SK-N-SH (cell line): ENCODE data around the gene ACOT9. TPM values are rescaled to one million over a fixed set of nuclear protein-coding genes. Genes with fewer than 3 reads are reported as not detected.

Source experiments
- CTCF ChIA-PET: fragments of 300-600, 350-600 bp; formaldehyde crosslinking; extraction: SDS; loops from one replicate; lab custom pipeline; 2021; lab: Yijun Ruan, JAX
- POLR2A ChIA-PET: fragments of 350-600 bp; sonication (Branson Sonifier 250); formaldehyde crosslinking; extraction: SDS; loops from one replicate; lab custom pipeline; 2020; ENCODE audit warnings: antibody characterized with exemption, inconsistent platforms; lab: Yijun Ruan, JAX
- DNase-seq: peaks from one replicate; pipeline ENCODE4 v3.0.0; 2012
- H2AFZ ChIP-seq: fragments of 200-600 bp; sonication (generic); 2 replicates; pipeline ENCODE4 v1.8.1; 2016; ENCODE audit warnings: antibody characterized with exemption, mild to moderate bottlenecking, low read depth
- H3F3A ChIP-seq: fragments of 200-600 bp; sonication (generic); replicated peaks from 2 replicates; pipeline ENCODE3; 2016; ENCODE audit warnings: antibody characterized with exemption, mild to moderate bottlenecking; ENCODE audit not compliant: insufficient read depth
- H3K27ac ChIP-seq, 2 experiments: fragments of 200-500 bp in 1 of 2; fragments of 200-600 bp in 1 of 2; sonication (Bioruptor generic) in 1 of 2; sonication (generic), shearing (Covaris generic) in 1 of 2; 2 replicates each; pipeline versions ENCODE4 v1.5.1 to v1.6.1; 2014 to 2016; ENCODE audit warnings: low read depth in 2 of 2, inconsistent platforms in 1 of 2, low read length in 1 of 2, mild to moderate bottlenecking in 1 of 2, mixed read lengths in 1 of 2
- H3K27me3 ChIP-seq: fragments of 200-600 bp; sonication (generic), shearing (Covaris generic); 2 replicates; pipeline ENCODE4 v1.6.1; 2016; ENCODE audit warnings: mixed run types; ENCODE audit not compliant: insufficient read depth
- H3K36me3 ChIP-seq, 2 experiments: fragments of 200-500 bp in 1 of 2; fragments of 200-600 bp in 1 of 2; sonication (Bioruptor generic) in 1 of 2; sonication (generic) in 1 of 2; replicated peaks in 1 of 2; 2 replicates each; pipeline versions ENCODE3 to v1.5.1; 2014 to 2016; ENCODE audit warnings: low read length in 1 of 2, mild to moderate bottlenecking in 1 of 2; ENCODE audit not compliant: insufficient read depth in 2 of 2, control insufficient read depth in 1 of 2
- H3K4me1 ChIP-seq, 2 experiments: fragments of 200-500 bp in 1 of 2; fragments of 200-600 bp in 1 of 2; sonication (Bioruptor generic) in 1 of 2; sonication (generic), shearing (Covaris generic) in 1 of 2; 2 replicates each; pipeline versions ENCODE4 v1.5.1 to v1.6.1; 2014 to 2016; ENCODE audit warnings: low read depth in 1 of 2, low read length in 1 of 2, mixed run types in 1 of 2; ENCODE audit not compliant: insufficient read depth in 2 of 2, control insufficient read depth in 1 of 2
- H3K4me2 ChIP-seq: fragments of 200-600 bp; sonication (generic), shearing (Covaris generic); 2 replicates; pipeline ENCODE4 v1.6.1; 2017; ENCODE audit warnings: mixed run types
- H3K4me3 ChIP-seq, 2 experiments: fragments of 200-500 bp in 1 of 2; fragments of 200-600 bp in 1 of 2; sonication (Bioruptor generic) in 1 of 2; sonication (generic), shearing (Covaris generic) in 1 of 2; 2 replicates each; pipeline versions ENCODE4 v1.5.1 to v1.8.1; 2014 to 2016; ENCODE audit warnings: low read depth in 2 of 2, inconsistent platforms in 1 of 2, low read length in 1 of 2, mild to moderate bottlenecking in 1 of 2, mixed read lengths in 1 of 2, moderate library complexity in 1 of 2
- H3K79me2 ChIP-seq: fragments of 200-600 bp; sonication (generic); 2 replicates; pipeline ENCODE4 v1.8.1; 2017; ENCODE audit warnings: mild to moderate bottlenecking; ENCODE audit not compliant: insufficient read depth
- H3K9ac ChIP-seq: fragments of 200-600 bp; sonication (generic); 2 replicates; pipeline ENCODE4 v1.6.1; 2017; ENCODE audit warnings: mixed run types
- H3K9me2 ChIP-seq: fragments of 200-600 bp; sonication (generic); 2 replicates; pipeline ENCODE4 v1.6.1; 2017; ENCODE audit warnings: mixed run types
- H3K9me3 ChIP-seq: fragments of 200-600 bp; sonication (generic); 2 replicates; pipeline ENCODE4 v1.6.1; 2017; ENCODE audit warnings: mixed run types, mild to moderate bottlenecking, moderate library complexity
- H4K20me1 ChIP-seq: fragments of 200-600 bp; sonication (generic); 2 replicates; pipeline ENCODE4 v1.6.1; 2017; ENCODE audit warnings: mild to moderate bottlenecking, mixed run types; ENCODE audit not compliant: insufficient read depth
- CHD2 ChIP-seq: fragments of 150-350 bp; IDR thresholded peaks from 2 replicates; pipeline ENCODE4 v1.6.1; 2018; ENCODE audit warnings: low read length; ENCODE audit not compliant: partially characterized antibody
- ELF1 ChIP-seq: IDR thresholded peaks from 2 replicates; pipeline ENCODE4 v1.4.0; 2012
- EP300 ChIP-seq, 2 experiments: IDR thresholded peaks; 2 replicates each; pipeline versions ENCODE4 v1.4.0 to v1.6.1; 2012; ENCODE audit warnings: borderline replicate concordance in 1 of 2, low read depth in 1 of 2, low read length in 1 of 2
- FOSL2 ChIP-seq: IDR thresholded peaks from 2 replicates; pipeline ENCODE4 v1.4.0; 2012; ENCODE audit warnings: low read depth, mild to moderate bottlenecking, moderate library complexity, borderline replicate concordance
- FOXM1 ChIP-seq: IDR thresholded peaks from 2 replicates; pipeline ENCODE4 v1.4.0; 2012; ENCODE audit warnings: low read depth, mild to moderate bottlenecking
- GABPA ChIP-seq: IDR thresholded peaks from 2 replicates; pipeline ENCODE4 v1.4.0; 2012; ENCODE audit warnings: low read depth, mild to moderate bottlenecking
- IRF3 ChIP-seq: fragments of 150-350 bp; IDR thresholded peaks from 2 replicates; pipeline ENCODE4 v1.6.1; 2016; ENCODE audit warnings: mild to moderate bottlenecking, low read depth, low read length
- POLR2AphosphoS5 ChIP-seq: IDR thresholded peaks from 2 replicates; pipeline ENCODE4 v1.6.1; 2012; ENCODE audit warnings: low read depth, low read length
- REST ChIP-seq: IDR thresholded peaks from 2 replicates; pipeline ENCODE4 v1.6.1; 2012; ENCODE audit warnings: mild to moderate bottlenecking, low read depth, low read length, moderate library complexity
- RFX5 ChIP-seq: IDR thresholded peaks from 2 replicates; pipeline ENCODE4 v1.6.1; 2012; ENCODE audit warnings: mild to moderate bottlenecking, improper control_type of control experiment, low read length
- RXRA ChIP-seq: IDR thresholded peaks from 2 replicates; pipeline ENCODE4 v1.4.0; 2012; ENCODE audit warnings: low read depth, mild to moderate bottlenecking, borderline replicate concordance
- SIN3A ChIP-seq: IDR thresholded peaks from 2 replicates; pipeline ENCODE4 v1.6.1; 2012; ENCODE audit warnings: low read depth, mild to moderate bottlenecking, low read length, moderate library complexity, borderline replicate concordance
- SMC3 ChIP-seq: IDR thresholded peaks from 2 replicates; pipeline ENCODE4 v1.6.1; 2012; ENCODE audit warnings: low read depth, low read length, improper control_type of control experiment
- TEAD4 ChIP-seq: IDR thresholded peaks from 2 replicates; pipeline ENCODE4 v1.4.0; 2012; ENCODE audit warnings: mild to moderate bottlenecking, borderline replicate concordance; ENCODE audit not compliant: insufficient read depth
- USF1 ChIP-seq: IDR thresholded peaks from 2 replicates; pipeline ENCODE4 v1.4.0; 2012; ENCODE audit warnings: low read depth, borderline replicate concordance
- YY1 ChIP-seq: IDR thresholded peaks from 2 replicates; pipeline ENCODE4 v1.4.0; 2012; ENCODE audit warnings: low read depth, mild to moderate bottlenecking
- WGBS: methylation state at CpG from one replicate; pipeline ENCODE4 v1.1.6; 2017; ENCODE audit warnings: low lambda C conversion rate; 5-methylcytosine and 5-hydroxymethylcytosine counted together
- polyA plus RNA-seq, 3 experiments: library from polyadenylated mRNA; depleted of rRNA; stranded (reverse); fragments of >200 nt; gene quantifications; 2 replicates each; pipeline ENCODE4 v1.2.3, GENCODE V29; 2012
- TF ChIP-seq, protein P1 (sequence below): IDR thresholded peaks from 2 replicates; pipeline ENCODE4 v1.4.0; 2012; ENCODE audit warnings: low read depth, borderline replicate concordance
- TF ChIP-seq, protein P2 (sequence below): IDR thresholded peaks from 2 replicates; pipeline ENCODE4 v1.4.0; 2012; ENCODE audit warnings: low read depth
- TF ChIP-seq, protein P3 (sequence below): IDR thresholded peaks from 2 replicates; pipeline ENCODE4; 2012

ACOT9 gene
- polyA plus RNA-seq, 1 of the 3 experiments (the other 2 are of a cell fraction): 23.7 TPM

DNA sequence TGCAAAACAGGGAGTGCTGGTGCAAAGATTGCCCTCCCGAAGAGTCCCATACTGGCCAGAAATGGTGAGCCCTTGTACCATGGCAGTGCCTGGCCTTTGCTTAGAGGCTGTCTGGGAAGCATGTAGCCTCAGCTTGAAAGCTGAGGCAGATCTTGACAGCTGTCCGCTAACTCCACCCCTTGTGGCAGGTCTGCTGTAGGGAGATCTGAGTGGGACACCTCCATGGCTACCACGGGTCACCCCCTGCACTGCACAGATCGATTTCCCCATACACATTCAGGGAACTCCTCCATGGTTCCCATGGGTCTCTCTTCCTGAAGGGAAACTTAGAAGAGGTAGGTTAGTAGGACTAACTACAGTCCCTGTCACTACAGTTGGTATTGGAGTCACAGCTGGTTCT lies 6.1 kb upstream of the ACOT9 start:
- no peak overlapping the region for H3K27ac ChIP-seq
- no peak overlapping the region for H2AFZ ChIP-seq
- H3K79me2 ChIP-seq: no peaks in the 10 kb centered on the region
- H3K4me3 ChIP-seq: no peak overlapping the region
- DNase-seq: no peak
- H3F3A ChIP-seq: peaks cover 6% of the 10 kb centered on the region
- ChIA-PET CTCF (no interaction called here), POLR2A (no interaction called here)
- H3K36me3 ChIP-seq: no peaks in the 10 kb centered on the region
- TF ChIP-seq REST (no peak), EP300 (IDR thresholded peaks at IDR 0.05; ENCODE audit: borderline replicate concordance in 1 of 2, low read depth in 1 of 2, low read length in 1 of 2) (no peak), YY1 (no peak), FOXM1 (no peak), SIN3A (no peak), RXRA (no peak), FOSL2 (no peak), POLR2AphosphoS5 (no peak), GABPA (no peak), TEAD4 (no peak), SMC3 (no peak), ELF1 (no peak), RFX5 (no peak), USF1 (no peak), IRF3 (no peak), CHD2 (no peak)
- TF ChIP-seq, protein P1, sequence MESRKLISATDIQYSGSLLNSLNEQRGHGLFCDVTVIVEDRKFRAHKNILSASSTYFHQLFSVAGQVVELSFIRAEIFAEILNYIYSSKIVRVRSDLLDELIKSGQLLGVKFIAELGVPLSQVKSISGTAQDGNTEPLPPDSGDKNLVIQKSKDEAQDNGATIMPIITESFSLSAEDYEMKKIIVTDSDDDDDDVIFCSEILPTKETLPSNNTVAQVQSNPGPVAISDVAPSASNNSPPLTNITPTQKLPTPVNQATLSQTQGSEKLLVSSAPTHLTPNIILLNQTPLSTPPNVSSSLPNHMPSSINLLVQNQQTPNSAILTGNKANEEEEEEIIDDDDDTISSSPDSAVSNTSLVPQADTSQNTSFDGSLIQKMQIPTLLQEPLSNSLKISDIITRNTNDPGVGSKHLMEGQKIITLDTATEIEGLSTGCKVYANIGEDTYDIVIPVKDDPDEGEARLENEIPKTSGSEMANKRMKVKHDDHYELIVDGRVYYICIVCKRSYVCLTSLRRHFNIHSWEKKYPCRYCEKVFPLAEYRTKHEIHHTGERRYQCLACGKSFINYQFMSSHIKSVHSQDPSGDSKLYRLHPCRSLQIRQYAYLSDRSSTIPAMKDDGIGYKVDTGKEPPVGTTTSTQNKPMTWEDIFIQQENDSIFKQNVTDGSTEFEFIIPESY: no peak
- TF ChIP-seq, protein P2, sequence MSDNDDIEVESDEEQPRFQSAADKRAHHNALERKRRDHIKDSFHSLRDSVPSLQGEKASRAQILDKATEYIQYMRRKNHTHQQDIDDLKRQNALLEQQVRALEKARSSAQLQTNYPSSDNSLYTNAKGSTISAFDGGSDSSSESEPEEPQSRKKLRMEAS: no peak
- TF ChIP-seq, protein P3, sequence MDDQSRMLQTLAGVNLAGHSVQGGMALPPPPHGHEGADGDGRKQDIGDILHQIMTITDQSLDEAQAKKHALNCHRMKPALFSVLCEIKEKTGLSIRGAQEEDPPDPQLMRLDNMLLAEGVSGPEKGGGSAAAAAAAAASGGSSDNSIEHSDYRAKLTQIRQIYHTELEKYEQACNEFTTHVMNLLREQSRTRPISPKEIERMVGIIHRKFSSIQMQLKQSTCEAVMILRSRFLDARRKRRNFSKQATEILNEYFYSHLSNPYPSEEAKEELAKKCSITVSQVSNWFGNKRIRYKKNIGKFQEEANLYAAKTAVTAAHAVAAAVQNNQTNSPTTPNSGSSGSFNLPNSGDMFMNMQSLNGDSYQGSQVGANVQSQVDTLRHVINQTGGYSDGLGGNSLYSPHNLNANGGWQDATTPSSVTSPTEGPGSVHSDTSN: no peak
- H3K9me3 ChIP-seq: no peaks in the 10 kb centered on the region
- no peaks in the 10 kb centered on the region for H4K20me1 ChIP-seq
- H3K9ac ChIP-seq: no peak overlapping the region
- H3K4me1 ChIP-seq: no peaks in the 10 kb centered on the region
- no peaks in the 10 kb centered on the region for H3K9me2 ChIP-seq
- WGBS: 34% methylated on average over 4 of the region's 4 CpGs
- peaks cover 7% of the 10 kb centered on the region; the same call in 1 of the 2 replicates for H3K27me3 ChIP-seq
- H3K4me2 ChIP-seq: no peak overlapping the region
